ENCODE results near the gene TMEM203. TPM values are rescaled to one million over a fixed set of nuclear protein-coding genes. Genes with fewer than 3 reads are reported as not detected.

Gene TMEM203
- total and polyA plus RNA-seq, 5 donors from 2014 or later: 20.7 to 148 (median 118) TPM

GRCh38 chr9:137171149-137171900 lies 34.1 kb downstream of the TMEM203 start:
- Mint-ChIP-seq H3K36me3 (no peaks in the 10 kb centered on the region), H3K4me1 (peaks cover 0 to 8% (median 0%) of the 10 kb centered on the region in 4 donors), H3K27me3 (peaks cover 15% of the 10 kb centered on the region), H3K27ac (no peak overlapping the region), H3K4me3 (no peak overlapping the region), H3K9me3 (peaks cover 0 to 1% (median 0%) of the 10 kb centered on the region in 7 donors)
- DNase-seq (no peak), ATAC-seq (ENCODE audit: low read depth in 2 of 2) (no peak)
- Histone ChIP-seq H3K4me1 (ENCODE audit: control insufficient read depth, insufficient read depth, low read length, poor library complexity, severe bottlenecking) (peaks cover 23% of the 10 kb centered on the region), H3K4me3 (ENCODE audit: low read depth, low read length) (no peak overlapping the region), H3K9me3 (ENCODE audit: control insufficient read depth in 2 of 2, low read length in 2 of 2) (no peaks in the 10 kb centered on the region), H3K27ac (ENCODE audit: insufficient read depth, low read length, poor library complexity, severe bottlenecking) (no peak overlapping the region), H3K27me3 (ENCODE audit: control insufficient read depth, insufficient read depth, low read length) (no peaks in the 10 kb centered on the region), H3K36me3 (ENCODE audit: control insufficient read depth, insufficient read depth, low read length) (no peaks in the 10 kb centered on the region)

- H3K4me3 ChIP-seq (ENCODE audit: low read depth, low read length): no peak overlapping the region
- H3K27ac Mint-ChIP-seq: no peak overlapping the region
- H3K9me3 Mint-ChIP-seq: peaks cover 0 to 1% (median 0%) of the 10 kb centered on the region in 7 donors
- no peaks in the 10 kb centered on the region for H3K36me3 ChIP-seq (ENCODE audit: control insufficient read depth, insufficient read depth, low read length)
- H3K27me3 Mint-ChIP-seq: peaks cover 17% of the 10 kb centered on the region
- no peaks in the 10 kb centered on the region for H3K27me3 ChIP-seq (ENCODE audit: control insufficient read depth, insufficient read depth, low read length)
- no peak for ATAC-seq (ENCODE audit: low read depth in 2 of 2)
- no peak overlapping the region for H3K27ac ChIP-seq (ENCODE audit: insufficient read depth, low read length, poor library complexity, severe bottlenecking)
- peaks cover 0 to 6% (median 0%) of the 10 kb centered on the region in 4 donors for H3K4me1 Mint-ChIP-seq
- no peaks in the 10 kb centered on the region for H3K36me3 Mint-ChIP-seq
- no peaks in the 10 kb centered on the region for H3K9me3 ChIP-seq (ENCODE audit: control insufficient read depth in 2 of 2, low read length in 2 of 2)
- H3K4me3 Mint-ChIP-seq: peak overlapping the region in 1 of 4 donors; percentile 47
- H3K4me1 ChIP-seq (ENCODE audit: control insufficient read depth, insufficient read depth, low read length, poor library complexity, severe bottlenecking): peaks cover 23% of the 10 kb centered on the region
- DNase-seq: no peak
Measured at GRCh38 chr9:137170486-137171148, 34.8 kb downstream of the TMEM203 start.

GRCh38 chr9:137169896-137170358 lies 35.5 kb downstream of the TMEM203 start, which contains the start of gene LRRC26:
TSS of gene LRRC26 (minus strand) at chr9:137170051. CDS start at chr9:137169943, 108 bp downstream.
- Histone ChIP-seq H3K27ac (ENCODE audit: insufficient read depth, low read length, poor library complexity, severe bottlenecking) (no peak within 1 kb of the TSS), H3K9me3 (ENCODE audit: control insufficient read depth in 2 of 2, low read length in 2 of 2) (no peaks in the 10 kb centered on the region), H3K27me3 (ENCODE audit: control insufficient read depth, insufficient read depth, low read length) (no peaks in the 10 kb centered on the region), H3K4me3 (ENCODE audit: low read depth, low read length) (no peak within 1 kb of the TSS), H3K36me3 (ENCODE audit: control insufficient read depth, insufficient read depth, low read length) (no peaks in the 10 kb centered on the region), H3K4me1 (ENCODE audit: control insufficient read depth, insufficient read depth, low read length, poor library complexity, severe bottlenecking) (peaks cover 20% of the 10 kb centered on the region)
- peaks cover 0 to 4% (median 0%) of the 10 kb centered on the region in 4 donors for H3K4me1 Mint-ChIP-seq
- no peak for ATAC-seq (ENCODE audit: low read depth in 2 of 2)
- no peak within 1 kb of the TSS for H3K27ac Mint-ChIP-seq
- peaks cover 23% of the 10 kb centered on the region for H3K27me3 Mint-ChIP-seq
- H3K9me3 Mint-ChIP-seq: peaks cover 0 to 1% (median 0%) of the 10 kb centered on the region in 7 donors
- no peak for DNase-seq
- no peaks in the 10 kb centered on the region for H3K36me3 Mint-ChIP-seq
- peak within 1 kb of the TSS in 2 of 4 donors; percentile 47 to 56 for H3K4me3 Mint-ChIP-seq

GRCh38 chr9:137168904-137169856 lies 36.3 kb downstream of the TMEM203 start:
- Histone ChIP-seq H3K27ac (ENCODE audit: insufficient read depth, low read length, poor library complexity, severe bottlenecking) (no peak overlapping the region), H3K4me1 (ENCODE audit: control insufficient read depth, insufficient read depth, low read length, poor library complexity, severe bottlenecking) (peaks cover 16% of the 10 kb centered on the region), H3K36me3 (ENCODE audit: control insufficient read depth, insufficient read depth, low read length) (no peaks in the 10 kb centered on the region), H3K9me3 (ENCODE audit: control insufficient read depth in 2 of 2, low read length in 2 of 2) (no peaks in the 10 kb centered on the region), H3K27me3 (ENCODE audit: control insufficient read depth, insufficient read depth, low read length) (no peaks in the 10 kb centered on the region), H3K4me3 (ENCODE audit: low read depth, low read length) (no peak overlapping the region)
- peaks cover 23% of the 10 kb centered on the region for H3K27me3 Mint-ChIP-seq
- H3K9me3 Mint-ChIP-seq: peaks cover 0 to 1% (median 0%) of the 10 kb centered on the region in 7 donors
- peaks cover 0 to 4% (median 0%) of the 10 kb centered on the region in 4 donors for H3K4me1 Mint-ChIP-seq
- H3K36me3 Mint-ChIP-seq: no peaks in the 10 kb centered on the region
- peak overlapping the region in 1 of 4 donors; percentile 56 for H3K4me3 Mint-ChIP-seq
- no peak overlapping the region for H3K27ac Mint-ChIP-seq
- ATAC-seq (ENCODE audit: low read depth in 2 of 2) (no peak), DNase-seq (no peak)

GRCh38 chr9:137168573-137168903 lies 36.9 kb downstream of the TMEM203 start:
- H3K27ac ChIP-seq (ENCODE audit: insufficient read depth, low read length, poor library complexity, severe bottlenecking): no peak overlapping the region
- ATAC-seq (ENCODE audit: low read depth in 2 of 2) (no peak), DNase-seq (no peak)
- H3K4me1 ChIP-seq (ENCODE audit: control insufficient read depth, insufficient read depth, low read length, poor library complexity, severe bottlenecking): peaks cover 16% of the 10 kb centered on the region
- no peaks in the 10 kb centered on the region for H3K36me3 Mint-ChIP-seq
- no peaks in the 10 kb centered on the region for H3K9me3 ChIP-seq (ENCODE audit: control insufficient read depth in 2 of 2, low read length in 2 of 2)
- H3K27ac Mint-ChIP-seq: no peak overlapping the region
- peaks cover 0 to 5% (median 0%) of the 10 kb centered on the region in 4 donors for H3K4me1 Mint-ChIP-seq
- H3K36me3 ChIP-seq (ENCODE audit: control insufficient read depth, insufficient read depth, low read length): no peaks in the 10 kb centered on the region
- H3K4me3 Mint-ChIP-seq: no peak overlapping the region
- H3K9me3 Mint-ChIP-seq: peaks cover 0 to 1% (median 0%) of the 10 kb centered on the region in 7 donors
- H3K27me3 Mint-ChIP-seq: peaks cover 23% of the 10 kb centered on the region
- H3K27me3 ChIP-seq (ENCODE audit: control insufficient read depth, insufficient read depth, low read length): no peaks in the 10 kb centered on the region
- no peak overlapping the region for H3K4me3 ChIP-seq (ENCODE audit: low read depth, low read length)

GRCh38 chr9:137167747-137168572 lies 37.5 kb downstream of the TMEM203 start:
- no peaks in the 10 kb centered on the region for H3K36me3 ChIP-seq (ENCODE audit: control insufficient read depth, insufficient read depth, low read length)
- H3K4me3 ChIP-seq (ENCODE audit: low read depth, low read length): no peak overlapping the region
- no peaks in the 10 kb centered on the region for H3K9me3 ChIP-seq (ENCODE audit: control insufficient read depth in 2 of 2, low read length in 2 of 2)
- peaks cover 0 to 1% (median 0%) of the 10 kb centered on the region in 7 donors for H3K9me3 Mint-ChIP-seq
- ATAC-seq (ENCODE audit: low read depth in 2 of 2) (no peak), DNase-seq (no peak)
- H3K36me3 Mint-ChIP-seq: no peaks in the 10 kb centered on the region
- H3K27ac Mint-ChIP-seq: no peak overlapping the region
- no peak overlapping the region for H3K27ac ChIP-seq (ENCODE audit: insufficient read depth, low read length, poor library complexity, severe bottlenecking)
- H3K27me3 Mint-ChIP-seq: peaks cover 23% of the 10 kb centered on the region
- peaks cover 0 to 4% (median 0%) of the 10 kb centered on the region in 4 donors for H3K4me1 Mint-ChIP-seq
- H3K4me1 ChIP-seq (ENCODE audit: control insufficient read depth, insufficient read depth, low read length, poor library complexity, severe bottlenecking): peaks cover 16% of the 10 kb centered on the region
- H3K4me3 Mint-ChIP-seq: no peak overlapping the region
- no peaks in the 10 kb centered on the region for H3K27me3 ChIP-seq (ENCODE audit: control insufficient read depth, insufficient read depth, low read length)
